Measurements from ENCODE around the gene FSIP1.

Gene FSIP1

DNA sequence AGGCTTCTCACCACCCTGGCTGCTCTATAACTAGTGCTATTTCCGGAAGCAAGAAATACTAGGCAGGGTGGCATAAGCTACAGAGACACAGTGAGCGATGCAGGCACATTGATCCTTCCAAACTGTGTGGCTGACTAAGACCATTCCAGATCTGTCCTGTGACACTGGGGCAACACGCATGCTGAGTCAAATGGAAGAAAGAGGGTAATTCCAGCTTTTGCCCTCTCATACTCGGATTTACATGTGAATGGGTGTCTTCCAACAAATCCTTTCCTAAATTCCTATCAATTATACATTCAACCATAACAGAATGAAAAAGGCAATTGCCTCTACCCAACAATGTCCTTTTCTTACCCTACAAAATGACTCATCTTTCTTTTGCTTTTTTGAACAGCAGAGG is 5.1 kb downstream of the FSIP1 start:
- no peak for DNase-seq
- in situ Hi-C loops (cut with MboI; ENCODE audit: low pct_unique_long_range_greater_than_20kb, low sequenced_read_pairs) = loop anchor here (25.0 kb wide), 1 partner anchor 485 kb away; no protein-coding TSS in a partner anchor

DNA sequence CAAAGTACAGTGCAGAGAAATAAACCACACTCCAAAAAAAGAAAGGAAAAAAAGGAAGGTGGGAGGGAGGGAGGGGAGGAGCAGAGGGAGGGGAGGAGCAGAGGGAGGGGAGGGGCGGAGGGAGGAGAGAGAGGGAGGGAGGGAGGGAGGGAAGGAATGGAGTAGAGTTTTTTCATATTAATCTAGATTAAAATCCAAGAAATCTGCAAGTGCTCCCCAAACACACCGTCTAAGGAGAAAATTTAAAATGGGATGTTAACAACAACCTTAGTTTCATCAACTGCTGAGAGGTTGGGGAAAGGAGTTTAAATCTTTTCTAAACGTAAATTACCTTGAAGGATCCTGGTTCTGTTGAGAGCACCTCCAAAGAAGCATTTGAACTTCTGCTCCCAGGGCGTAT is 6.6 kb downstream of the FSIP1 start:
- in situ Hi-C loops (cut with MboI; ENCODE audit: low pct_unique_long_range_greater_than_20kb, low sequenced_read_pairs) = loop anchor here (25.0 kb wide), 1 partner anchor 486 kb away; no protein-coding TSS in a partner anchor
- no peak for DNase-seq

DNA sequence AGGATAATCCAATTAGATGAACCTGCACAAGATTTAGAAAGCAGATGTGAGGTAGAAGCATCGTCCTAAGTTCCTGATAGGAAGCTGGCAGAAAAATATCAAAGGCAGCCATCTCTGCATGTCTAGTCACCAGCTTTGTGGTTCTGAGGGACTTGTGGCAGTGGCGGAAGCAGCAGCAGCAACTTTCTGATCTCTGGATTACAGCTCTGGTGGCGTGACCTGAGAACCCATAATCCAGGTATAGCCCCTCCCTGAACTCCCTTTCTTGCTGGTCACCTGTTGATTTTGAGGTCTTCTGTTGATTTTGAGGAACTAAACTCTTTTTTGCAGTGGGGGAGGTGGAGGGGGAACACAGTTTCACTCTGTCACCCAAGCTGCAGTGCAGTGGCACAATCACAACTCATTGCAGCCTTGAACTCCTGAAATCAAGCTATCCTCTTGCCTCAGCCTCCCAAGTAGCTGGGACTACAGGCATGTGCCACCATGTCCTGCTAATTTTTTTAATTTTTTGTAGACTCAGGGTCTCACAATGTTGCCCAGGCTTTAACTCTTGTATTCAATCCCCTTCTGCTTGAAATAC is 7.9 kb downstream of the FSIP1 start:
- peak; percentile 83 for DNase-seq
- in situ Hi-C loops (cut with MboI; ENCODE audit: low pct_unique_long_range_greater_than_20kb, low sequenced_read_pairs) = loop anchor here (25.0 kb wide), 1 partner anchor 488 kb away; no protein-coding TSS in a partner anchor

DNA sequence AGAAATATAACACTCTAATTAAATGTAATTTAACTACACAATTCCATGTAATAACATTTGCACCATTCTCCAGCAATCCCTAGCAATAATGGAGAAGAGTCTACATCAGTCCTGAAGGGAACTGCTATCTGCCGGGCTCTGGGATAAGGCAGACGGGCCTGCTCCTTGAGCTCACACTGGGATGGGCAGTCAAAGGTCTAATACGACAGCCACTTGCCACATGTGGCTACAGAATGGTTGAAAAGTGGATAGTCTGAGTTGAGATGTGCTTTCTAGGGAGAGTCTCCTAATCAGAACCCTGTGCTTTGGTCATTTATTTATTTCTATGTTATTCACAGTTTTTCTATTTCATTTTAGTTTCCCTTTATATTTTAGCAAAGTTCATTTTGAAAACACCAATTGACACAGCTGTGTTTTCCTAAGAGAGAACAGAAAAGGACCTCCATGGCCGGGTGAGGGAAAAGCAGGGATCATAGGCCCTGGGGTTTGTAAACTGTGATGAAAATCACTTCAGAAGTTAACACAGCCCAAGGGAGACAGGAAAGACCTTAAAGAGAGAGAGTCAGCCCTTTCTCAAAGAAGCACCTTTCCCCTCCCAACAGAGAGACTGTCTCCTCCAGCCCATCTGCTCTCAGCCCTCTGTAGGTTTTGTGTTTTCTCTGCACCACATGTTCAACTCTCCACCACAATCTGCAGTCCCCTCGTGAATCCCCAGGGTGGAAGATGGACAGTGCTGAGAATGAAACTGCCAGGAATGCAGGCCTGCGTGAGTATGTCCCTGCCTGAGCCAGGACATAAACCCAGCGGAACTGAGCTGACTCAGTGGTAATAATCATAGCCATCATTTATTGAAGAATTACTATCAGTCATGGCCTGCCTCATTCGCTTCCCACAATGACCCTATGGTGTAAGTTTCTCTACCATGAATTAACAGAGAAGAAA is 11.6 kb downstream of the FSIP1 start:
- in situ Hi-C loops (cut with MboI; ENCODE audit: low pct_unique_long_range_greater_than_20kb, low sequenced_read_pairs) = no loop called here
- no peak for DNase-seq

- DNase-seq = no peak
- in situ Hi-C loops (cut with MboI; ENCODE audit: low pct_unique_long_range_greater_than_20kb, low sequenced_read_pairs) = no loop called here
Measured at GRCh38 chr15:39767921-39768320, 14.7 kb downstream of the FSIP1 start.

DNA sequence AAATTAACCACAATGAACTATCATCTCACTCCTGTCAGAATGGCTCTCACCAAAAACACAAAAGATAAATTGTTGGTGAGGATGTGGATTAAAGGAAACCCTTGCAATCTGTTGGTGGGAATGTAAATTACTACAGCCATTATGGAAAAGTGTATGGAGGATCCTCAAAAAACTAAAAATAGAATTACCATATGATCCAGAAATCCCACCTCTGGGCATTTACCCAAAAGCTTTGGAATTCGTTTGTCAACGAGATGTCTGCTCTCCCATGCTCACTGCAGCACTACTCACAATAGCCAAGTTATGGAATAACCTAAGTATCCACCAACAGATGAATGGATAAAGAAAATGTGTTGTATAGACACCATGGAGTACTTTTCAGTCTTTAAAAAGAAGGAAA is 21.6 kb downstream of the FSIP1 start:
- no peak for DNase-seq
- in situ Hi-C loops (cut with MboI; ENCODE audit: low pct_unique_long_range_greater_than_20kb, low sequenced_read_pairs) = no loop called here

DNA sequence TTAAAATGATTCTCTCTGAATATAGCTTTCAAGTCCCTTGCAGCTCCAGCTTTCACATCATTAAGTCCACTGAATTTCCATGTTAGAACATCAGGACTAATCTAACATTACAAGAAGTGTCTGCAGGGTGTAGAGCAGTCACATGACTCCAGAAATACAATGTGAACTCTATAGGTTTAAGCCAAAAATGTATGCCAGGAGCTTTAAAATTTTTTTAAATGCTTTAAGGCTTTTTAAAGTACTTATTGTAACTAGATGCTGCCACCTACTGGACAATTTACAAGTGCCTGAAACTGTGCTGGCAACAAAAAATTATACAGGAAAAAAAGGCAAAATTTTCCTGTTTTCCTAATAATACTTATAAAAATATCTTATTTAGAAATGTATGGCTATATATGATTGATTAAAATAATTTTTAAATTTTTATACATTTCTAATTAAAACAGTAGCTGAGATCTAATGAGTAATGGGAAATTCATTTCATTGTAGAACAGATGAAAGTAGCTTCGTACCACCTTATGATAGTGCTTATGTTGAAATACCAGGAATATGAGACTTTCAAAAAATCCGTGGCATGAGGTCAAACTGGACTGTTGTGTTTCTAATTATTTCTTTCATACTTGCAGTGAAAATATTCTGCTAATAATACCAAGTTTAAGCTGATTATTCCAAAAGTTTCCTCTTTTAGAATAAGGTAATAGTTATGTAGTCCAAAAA is 25.7 kb downstream of the FSIP1 start:
- in situ Hi-C loops (cut with MboI; ENCODE audit: low pct_unique_long_range_greater_than_20kb, low sequenced_read_pairs) = no loop called here
- DNase-seq = peak; percentile 59

- in situ Hi-C loops (cut with MboI; ENCODE audit: low pct_unique_long_range_greater_than_20kb, low sequenced_read_pairs) = no loop called here
- DNase-seq = no peak
Measured at GRCh38 chr15:39752991-39753390, 29.6 kb downstream of the FSIP1 start.

DNA sequence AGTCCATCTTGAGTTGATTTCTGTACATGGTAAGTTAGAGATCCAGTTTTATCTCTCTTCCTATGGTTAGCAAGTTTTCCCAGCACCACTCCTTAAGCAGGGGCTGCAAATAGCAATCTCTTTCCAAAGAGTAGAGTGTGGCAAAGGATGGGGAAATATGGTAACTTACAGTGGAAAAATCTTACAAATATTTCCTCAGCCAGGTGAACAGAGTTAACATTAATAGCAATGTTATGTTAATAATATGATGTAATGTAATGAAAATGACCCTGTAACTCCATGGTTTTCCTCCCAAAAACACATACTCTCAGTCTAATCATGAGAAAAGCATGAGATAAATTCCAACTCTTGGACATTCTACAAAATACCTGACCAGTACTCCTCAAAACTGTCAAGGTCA is 30.4 kb downstream of the FSIP1 start:
- no peak for DNase-seq
- in situ Hi-C loops (cut with MboI; ENCODE audit: low pct_unique_long_range_greater_than_20kb, low sequenced_read_pairs) = no loop called here

DNA sequence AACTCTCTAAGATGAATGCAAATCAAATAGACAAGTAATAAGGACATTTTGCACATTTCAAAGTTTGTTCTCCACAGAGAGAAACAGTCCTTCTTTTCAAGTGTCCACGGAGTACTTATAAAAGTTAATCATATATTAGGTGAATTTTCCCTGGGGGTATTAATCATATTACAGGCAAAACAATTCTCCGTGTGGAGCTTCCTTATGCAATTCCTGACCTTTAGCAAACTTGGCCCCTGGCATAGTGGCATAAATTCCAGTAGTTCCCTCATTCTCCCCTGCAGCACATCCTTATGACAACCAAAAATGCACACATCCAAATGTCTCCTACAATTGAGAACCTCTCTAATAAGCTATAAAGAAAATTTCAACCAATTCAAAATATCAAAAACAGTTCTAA is 34.4 kb downstream of the FSIP1 start:
- in situ Hi-C loops (cut with MboI; ENCODE audit: low pct_unique_long_range_greater_than_20kb, low sequenced_read_pairs) = no loop called here
- DNase-seq = no peak

GRCh38 chr15:39747326-39747725 is 35.3 kb downstream of the FSIP1 start:
- in situ Hi-C loops (cut with MboI; ENCODE audit: low pct_unique_long_range_greater_than_20kb, low sequenced_read_pairs) = no loop called here
- no peak for DNase-seq

GRCh38 chr15:39746714-39747276 is 35.8 kb downstream of the FSIP1 start:
- DNase-seq = no peak
- in situ Hi-C loops (cut with MboI; ENCODE audit: low pct_unique_long_range_greater_than_20kb, low sequenced_read_pairs) = no loop called here

DNA sequence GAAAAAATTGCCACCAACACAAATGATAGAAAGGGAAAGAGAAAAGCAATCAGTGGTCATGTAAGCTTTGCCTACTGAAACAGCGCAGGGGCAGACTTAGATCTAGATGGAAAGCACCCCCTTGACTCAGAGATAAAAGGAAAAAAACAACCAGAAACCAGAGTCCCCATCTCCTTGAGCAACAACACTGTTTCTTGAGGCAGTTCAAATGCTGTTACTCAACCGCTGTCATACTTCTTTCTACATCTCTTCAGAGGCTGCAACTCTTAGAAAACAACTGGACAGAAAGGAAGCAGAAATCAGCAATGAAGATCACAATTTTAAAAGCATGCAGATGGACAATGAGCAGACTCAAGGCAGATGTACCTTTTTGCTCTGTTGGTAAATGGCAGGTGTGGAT is 36.5 kb downstream of the FSIP1 start:
- no peak for DNase-seq
- in situ Hi-C loops (cut with MboI; ENCODE audit: low pct_unique_long_range_greater_than_20kb, low sequenced_read_pairs) = no loop called here

GRCh38 chr15:39745415-39745814 is 37.2 kb downstream of the FSIP1 start:
- no peak for DNase-seq
- in situ Hi-C loops (cut with MboI; ENCODE audit: low pct_unique_long_range_greater_than_20kb, low sequenced_read_pairs) = no loop called here

DNA sequence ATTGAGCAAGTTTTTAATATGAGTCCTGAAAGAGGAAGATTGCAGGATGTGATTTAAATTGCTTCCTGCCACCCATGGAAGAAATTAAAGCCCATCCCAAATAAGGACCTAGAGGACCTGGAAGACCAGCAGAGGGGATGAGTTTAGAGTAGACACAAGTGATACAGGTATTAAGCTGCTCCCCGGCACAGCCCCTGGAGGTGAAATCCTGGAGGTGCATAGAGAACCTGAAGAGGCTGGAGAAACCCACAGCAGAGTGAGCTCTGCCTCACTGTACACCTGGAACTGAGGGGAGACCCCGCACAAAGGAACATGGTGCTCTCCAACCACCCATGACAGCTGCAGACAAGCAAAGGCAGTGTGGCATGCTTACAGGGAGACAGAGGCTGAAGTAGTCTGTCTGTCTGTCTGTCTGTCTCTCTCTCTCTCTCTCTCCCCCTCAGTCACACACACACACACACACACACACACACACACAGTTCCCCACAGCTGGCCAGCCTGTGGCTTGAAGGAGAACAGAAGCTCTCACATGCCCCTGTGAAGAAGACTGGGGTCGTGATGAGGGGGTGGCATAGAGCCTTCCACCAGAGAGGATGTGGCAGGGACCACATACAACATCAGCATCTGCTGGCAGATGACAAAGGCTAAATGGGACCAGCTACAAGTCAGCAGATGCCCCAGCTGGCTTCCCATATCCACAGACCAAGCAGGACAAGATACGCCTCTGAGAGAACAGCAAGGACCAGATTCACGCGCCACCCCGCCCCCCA is 38.1 kb downstream of the FSIP1 start:
- in situ Hi-C loops (cut with MboI; ENCODE audit: low pct_unique_long_range_greater_than_20kb, low sequenced_read_pairs) = no loop called here
- DNase-seq = no peak

DNA sequence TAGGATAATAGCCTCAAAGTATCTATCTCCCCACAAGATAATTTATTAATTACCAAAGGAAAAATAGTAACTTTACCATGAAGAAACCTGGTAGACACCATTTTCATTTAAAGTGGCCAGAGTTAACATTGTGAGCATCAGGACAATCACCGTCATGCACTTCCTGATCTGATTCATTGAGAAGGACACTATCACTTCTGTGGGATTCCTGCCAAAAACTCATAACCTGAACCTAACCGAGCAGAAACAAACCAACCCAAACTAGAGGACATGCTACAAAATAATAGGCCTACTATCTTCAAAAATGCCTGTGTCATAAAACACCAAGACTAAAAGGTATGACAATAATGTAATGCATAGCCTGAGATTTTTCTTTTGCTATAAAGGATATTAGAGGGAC is 39.0 kb downstream of the FSIP1 start:
- no peak for DNase-seq
- in situ Hi-C loops (cut with MboI; ENCODE audit: low pct_unique_long_range_greater_than_20kb, low sequenced_read_pairs) = no loop called here

DNA sequence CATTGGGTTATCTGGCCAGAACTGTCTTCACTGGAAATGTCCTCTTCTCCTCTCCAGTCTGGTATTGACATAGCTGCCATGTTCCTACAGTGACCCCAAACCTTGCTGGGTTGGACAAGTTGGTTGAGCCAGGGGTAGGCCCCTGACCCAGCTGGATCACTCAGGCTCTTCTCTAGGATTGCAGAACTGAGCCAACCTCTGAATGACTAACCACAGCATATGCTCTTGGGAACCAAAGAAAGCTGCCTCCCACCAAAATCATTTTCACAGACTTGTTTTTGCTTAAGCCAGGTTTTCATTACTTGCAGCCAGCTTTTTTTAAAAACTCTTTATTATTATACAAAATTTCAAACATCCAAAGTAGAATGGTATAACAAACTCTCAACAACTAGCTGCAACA is 41.4 kb downstream of the FSIP1 start:
- in situ Hi-C loops (cut with MboI; ENCODE audit: low pct_unique_long_range_greater_than_20kb, low sequenced_read_pairs) = no loop called here
- DNase-seq = no peak

DNA sequence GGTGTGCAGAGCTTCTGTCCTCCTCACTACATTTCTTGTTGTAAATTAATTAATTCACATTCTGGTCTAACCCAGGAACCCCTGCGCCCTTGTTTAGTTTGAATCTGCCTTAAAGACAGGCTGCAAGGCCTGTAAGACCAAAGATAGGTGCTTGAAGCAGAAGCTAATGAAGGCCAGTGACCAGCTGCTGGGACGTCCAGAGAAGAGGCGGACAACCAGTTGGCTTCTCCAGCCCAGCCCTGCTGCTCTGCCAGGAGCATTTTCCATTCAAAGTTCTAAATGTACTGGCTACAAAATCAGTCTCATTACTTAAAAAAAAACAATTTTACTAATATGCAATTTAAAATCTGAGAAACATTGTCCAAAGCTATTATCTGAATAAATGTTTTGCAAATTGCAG is 43.6 kb downstream of the FSIP1 start:
- DNase-seq = no peak
- in situ Hi-C loops (cut with MboI; ENCODE audit: low pct_unique_long_range_greater_than_20kb, low sequenced_read_pairs) = no loop called here

GRCh38 chr15:39737196-39737550 is 45.5 kb downstream of the FSIP1 start:
- no peak for DNase-seq
- in situ Hi-C loops (cut with MboI; ENCODE audit: low pct_unique_long_range_greater_than_20kb, low sequenced_read_pairs) = no loop called here
